HG03066 (cell line): Measurements from ENCODE around the gene IARS2.

Source experiments
- ATAC-seq: cut with Tn5 transposase; IDR thresholded peaks from one replicate; pipeline ENCODE4 v1.9.1; 2021; ENCODE audit warnings: low read depth; ENCODE audit not compliant: unreplicated experiment

Gene IARS2

DNA sequence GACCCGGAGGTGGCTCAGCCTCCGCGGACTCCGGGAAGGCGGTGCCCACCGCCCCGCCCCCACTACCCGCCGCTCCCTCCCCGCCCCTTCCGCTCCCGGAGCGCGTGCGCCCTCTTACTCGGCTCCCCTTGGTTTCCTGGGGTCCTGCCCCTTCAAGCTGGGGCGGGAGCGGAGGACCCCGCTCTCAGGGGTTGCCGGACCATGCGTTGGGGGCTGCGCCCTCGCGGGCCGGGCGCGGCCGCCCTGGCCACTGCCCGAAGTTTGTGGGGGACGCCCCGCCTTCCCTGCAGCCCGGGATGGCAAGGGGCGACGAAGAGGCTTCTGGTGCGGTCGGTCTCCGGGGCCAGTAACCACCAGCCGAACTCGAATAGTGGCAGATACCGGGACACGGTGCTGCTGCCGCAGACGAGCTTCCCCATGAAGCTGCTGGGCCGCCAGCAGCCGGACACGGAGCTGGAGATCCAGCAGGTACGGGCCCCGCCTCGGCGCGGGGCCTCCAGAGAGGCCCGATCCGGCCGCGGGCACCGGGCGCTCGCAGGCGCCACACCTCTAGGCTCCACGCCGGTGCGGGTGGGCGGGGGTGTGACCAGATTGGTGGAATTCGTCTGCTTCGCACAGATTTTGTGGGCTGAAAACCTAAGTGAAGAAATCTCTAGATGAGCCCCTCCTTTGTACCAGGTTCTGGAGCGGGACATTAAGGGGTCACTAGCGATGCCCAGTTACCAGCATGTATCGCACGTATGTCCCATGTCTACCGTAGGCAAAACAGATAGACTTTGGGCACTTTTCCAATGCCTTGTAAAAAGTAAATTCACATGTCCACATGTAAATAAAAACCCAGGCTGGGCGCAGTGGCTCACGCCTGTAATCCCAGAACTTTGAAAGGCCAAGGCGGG, at the start of gene IARS2:
IARS2 (plus strand) TSS at position 117 of the 896 bp plus-strand sequence; CDS start at position 202, 85 bp downstream.
- ATAC-seq: peak; percentile 53

DNA sequence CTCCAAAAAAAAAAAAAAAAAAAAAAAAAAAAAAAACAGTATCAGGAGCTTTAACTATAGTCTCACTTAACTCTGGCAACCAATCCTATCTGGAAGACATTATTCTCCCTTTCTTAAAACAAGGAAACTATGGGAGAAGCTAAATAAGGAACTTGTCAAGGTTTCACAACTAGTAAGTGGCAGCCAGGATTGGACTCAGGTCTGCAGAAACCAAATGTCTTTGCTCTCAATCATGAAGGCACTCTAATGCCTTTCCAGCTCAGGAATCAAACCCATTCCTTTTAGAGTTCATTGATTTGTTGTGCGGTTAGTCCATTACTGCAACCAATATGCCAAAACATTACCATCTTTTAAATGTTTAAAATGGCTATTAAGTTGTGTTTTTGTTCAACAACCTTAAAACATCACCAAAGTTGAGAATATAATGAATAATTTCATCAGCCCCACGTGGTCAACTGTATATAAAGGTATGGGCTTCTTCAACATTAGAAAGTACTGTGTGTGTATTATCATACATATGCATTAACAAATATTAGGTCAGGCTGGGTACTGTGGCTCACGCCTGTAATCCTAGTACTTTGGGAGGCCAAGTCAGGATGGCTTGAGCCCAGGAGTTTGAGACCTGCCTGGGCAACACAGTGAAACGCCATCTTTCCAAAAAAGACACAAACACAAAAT, 49.1 kb upstream of the IARS2 start:
- ATAC-seq: no peak

DNA sequence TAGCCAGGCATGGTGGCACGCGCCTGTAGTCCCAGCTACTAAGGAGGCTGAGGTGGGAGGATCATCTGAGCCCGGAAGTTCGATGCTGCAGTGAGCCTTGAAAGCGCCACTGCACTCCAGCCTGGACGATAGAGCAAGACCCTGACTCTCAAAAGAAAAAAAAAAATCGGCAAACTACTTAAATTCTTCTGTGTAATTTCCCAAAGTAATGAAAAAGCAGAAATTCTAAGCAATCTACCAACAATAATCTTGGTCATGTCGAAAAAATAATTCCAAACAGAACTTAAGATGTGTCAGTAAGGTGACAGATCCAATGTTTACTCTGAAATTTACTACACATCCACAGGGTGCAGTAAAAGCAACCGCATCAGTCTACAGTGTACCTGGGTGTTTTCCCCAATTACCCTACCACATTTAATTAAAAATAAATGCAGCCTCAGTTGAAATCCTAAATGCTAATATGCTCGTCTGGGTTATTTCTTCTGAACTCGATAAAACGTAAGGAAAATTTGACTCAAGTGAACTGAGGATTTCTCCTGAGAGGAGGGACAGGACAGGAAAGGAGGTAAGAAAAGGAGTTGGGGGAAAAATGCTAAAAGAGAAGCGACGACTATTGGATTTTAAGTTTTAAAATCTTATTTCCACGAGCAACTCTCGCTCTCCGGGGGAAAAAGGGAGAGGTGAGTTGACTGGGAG, 48.4 kb upstream of the IARS2 start:
- ATAC-seq: no peak

DNA sequence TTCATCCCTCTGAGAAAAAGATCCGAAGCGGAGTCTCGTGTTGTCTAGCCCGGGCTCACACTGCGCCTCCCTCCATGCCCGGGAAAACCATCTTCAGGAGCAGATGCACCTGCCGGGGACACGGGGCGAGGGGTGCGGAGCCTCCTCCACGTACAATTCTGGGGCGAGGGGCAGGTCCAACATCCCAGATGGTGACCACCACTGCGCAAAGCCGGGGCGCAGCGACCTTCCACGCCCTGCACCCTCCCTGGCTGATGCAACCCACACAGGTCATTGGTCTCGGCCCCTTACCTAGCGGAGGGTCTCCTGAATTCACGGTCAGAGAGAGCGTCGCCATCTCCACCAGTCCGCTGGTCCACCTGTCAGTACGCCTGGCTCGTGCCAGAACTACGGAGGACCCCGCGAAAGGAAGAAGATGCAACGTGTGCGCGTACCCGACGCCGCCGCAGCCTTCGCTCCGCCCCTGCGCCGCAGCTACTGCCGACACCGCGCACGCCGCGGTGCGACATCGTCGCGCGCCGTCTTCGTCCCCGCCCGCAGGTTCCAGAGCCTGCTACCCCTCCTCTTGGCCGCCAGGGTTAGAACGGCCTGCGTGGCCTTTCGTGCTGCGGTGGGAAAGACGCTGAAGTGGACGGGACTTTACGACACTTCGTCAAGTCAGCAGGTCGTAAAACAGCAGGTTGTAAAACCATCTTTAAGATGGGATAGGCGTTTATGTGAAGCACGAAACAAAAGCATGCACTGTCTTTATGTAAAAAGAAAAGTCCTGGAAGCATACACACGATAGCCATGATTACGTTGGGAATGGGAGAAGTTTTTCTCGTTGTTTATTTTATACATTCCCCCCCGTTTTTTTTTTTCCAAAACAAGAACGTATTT, 47.6 kb upstream of the IARS2 start, which contains the start of gene EPRS1:
EPRS1 (minus strand) TSS at position 454 of the 879 bp plus-strand sequence; CDS start at position 337, 117 bp downstream.
- ATAC-seq: peak; percentile 98

DNA sequence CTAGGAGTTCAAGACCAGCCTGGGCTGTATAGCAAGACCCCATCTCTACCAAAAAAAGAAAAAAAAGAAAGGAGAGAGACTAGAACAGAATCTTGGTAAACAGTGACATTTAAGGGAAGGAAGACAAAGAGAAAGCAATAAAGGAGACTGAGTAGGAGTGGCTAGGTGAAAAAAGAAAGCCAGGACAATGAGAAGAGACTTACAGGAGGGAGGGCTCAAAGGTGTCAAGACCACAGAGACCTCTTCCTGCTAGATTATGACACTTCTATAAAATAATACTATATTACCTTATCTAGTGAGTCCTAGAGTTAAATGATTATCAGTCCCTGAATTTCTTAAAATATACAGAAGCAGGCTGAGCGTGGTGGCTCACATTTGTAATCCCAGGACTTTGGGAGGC, 37.6 kb upstream of the IARS2 start:
- ATAC-seq: no peak

DNA sequence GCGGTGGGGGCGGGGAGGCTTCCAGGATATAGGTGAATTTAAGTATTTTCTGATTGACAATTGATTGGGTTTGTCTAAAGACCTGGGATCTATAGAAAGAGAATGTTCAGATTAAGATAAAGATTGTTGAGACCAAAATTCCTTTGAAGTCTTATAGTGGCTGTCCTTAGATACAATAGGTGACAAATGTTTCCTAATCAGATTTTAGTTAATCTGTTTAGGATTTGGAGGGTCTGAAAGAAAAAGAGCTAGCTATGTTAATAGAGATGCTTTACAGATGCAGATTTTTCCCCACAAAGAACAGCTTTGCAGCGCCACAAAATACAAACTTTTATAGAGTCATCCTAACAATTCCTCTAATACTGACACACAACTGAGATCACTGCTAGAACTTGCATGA, 33.1 kb upstream of the IARS2 start:
- ATAC-seq: no peak

DNA sequence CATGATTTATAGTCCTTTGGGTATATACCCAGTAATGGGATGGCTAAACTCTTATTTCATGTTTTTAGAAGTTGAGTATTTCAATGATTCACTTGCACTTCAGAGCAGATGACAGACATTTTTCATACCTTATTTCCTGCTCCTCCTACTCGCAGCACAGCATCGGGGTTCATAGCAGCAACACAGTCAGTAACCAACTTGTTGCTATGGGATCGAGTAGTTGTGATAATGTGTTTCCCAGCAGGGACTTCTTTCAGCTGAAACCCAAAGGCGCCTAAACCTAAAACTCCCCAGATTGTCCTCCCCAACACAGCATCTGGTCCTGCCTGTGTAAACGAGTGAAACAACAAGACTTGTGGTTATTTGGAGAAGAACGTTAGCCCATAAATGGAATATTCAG, 31.3 kb upstream of the IARS2 start:
- no peak for ATAC-seq

DNA sequence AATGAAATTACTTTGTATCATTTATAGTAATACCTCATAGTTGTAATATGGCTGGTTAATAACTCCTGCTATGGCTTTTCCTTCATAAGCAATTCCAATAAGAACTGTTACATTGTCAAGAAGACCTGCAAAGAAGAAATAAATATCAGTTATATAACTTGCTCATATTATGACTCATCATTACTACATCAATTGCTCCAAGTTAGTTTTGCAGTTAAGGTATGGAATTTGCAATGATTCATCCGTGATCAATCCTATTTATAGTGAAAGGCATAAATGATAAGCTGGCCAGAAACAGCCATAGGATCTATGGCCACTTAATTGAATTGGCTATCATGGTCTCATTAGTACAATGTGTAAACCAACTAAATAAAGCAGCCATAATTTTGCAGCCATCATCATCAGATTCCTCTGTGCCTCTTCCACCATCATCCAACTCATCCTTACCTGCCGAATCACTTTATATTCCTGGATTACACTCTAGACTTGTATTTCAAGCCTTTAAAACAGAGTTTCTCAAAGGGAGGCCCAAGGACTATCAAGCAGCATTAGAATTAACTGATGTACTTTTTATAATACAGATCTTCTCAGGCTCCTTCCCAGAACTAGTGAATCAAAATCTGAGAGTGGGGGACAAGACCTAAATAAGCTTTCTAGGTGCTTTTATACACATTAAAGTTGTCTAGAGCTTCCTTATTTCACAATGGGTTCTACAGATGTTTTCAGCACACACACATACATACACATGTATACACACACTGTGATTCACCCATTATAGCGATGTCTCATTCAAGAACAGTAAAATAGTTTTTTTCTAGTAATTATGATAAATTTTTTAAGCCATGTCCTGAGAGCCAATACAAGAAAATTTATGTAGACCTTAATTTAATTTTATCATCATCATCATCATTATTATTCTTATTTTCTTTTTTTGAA, 26.4 kb upstream of the IARS2 start:
- no peak for ATAC-seq

DNA sequence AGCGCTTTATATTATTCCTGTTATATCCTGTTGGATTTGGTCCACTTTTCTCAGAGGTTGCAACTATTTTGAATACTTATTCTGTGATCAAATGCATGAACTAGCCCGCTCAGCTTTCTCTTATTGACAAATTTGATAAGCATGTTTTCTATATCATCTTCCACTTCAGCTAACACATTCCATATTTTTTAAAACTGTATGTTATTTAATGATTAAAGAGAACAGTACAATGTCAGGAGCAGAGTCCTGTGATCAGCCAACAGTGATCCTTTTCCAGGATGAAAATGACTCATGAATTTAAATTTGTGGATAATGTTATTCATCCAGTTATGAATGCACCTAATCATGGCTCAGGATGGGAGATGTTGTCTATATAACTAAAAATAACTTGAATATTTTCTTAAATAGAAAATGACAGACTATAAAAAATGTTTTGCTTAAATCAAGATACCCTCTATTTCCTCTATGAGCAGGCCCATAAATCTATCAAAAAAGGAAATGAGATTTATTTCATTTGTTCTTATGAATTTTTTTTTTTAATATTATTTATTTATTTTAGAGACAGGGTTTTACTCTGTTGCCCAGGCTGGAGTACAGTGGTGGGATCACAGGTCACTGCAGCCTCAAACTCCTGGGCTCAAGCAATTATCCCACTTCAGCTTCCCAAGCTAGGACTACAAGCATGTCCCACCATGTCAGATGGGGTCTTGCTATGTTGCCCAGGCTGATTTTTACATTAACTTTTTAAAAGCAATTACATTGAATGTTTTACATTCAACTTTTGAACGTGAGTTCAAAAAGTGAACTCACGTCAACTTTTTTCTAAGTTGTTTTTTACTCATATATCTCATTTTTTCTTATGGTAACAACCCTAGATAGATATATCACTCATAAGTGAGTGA, 16.8 kb upstream of the IARS2 start:
- ATAC-seq: no peak

DNA sequence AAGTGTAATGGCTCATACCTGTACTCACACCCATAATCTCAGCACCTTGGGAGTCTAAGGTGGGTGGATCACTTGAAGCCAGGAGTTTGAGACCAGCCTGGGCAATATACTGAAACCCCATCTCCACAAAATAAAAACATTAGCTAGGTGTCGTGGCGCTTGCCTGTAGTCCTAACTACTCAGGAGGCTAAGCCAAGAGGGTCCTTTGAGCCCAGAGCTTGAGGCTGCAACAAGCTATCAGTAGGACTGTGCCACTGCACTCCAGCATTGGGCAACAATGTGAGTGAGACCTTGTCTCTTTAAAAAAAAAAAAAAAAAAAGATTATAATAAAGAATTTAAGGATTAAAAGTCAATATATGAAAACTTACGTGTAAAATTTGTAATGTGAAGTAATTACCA, 16.0 kb upstream of the IARS2 start:
- ATAC-seq: no peak

DNA sequence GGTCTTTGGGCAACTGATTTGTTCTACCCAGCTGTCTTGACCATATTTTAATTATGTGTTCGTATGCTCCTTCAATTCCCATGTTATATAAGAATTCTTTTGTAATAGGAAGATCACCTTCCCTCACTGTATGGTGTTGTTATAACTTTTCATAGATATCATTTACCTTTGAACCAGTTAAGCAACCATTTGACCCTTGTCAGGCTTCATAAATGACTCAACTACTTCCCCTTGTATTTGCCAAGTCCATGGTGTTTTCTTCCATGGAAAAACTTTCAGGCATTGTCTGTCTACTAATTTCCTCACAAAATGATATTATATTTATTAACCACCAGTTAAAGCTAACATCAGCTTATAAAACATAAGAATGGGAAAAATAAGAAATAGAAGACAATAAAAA, 9.5 kb upstream of the IARS2 start:
- ATAC-seq: no peak

DNA sequence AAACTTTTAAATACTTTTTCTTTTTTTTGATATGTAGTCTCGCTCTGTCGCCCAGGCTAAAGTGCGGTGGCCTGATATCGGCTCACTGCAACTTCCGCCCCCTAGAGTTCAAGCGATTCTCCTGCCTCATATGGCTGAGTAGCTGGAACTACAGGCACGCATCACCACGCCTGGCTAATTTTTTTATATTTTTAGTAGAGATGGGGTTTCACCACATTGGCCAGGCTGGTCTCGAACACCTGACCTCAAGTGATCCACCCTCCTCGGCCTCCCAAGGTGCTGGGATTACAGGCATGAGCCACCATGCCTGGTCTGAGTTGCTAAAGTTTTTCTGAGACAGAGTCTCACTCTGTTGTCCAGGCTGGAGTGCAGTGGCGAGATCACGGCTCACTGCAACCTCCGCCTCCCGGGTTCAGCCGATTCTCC, 7.7 kb upstream of the IARS2 start:
- ATAC-seq: peak; percentile 34

DNA sequence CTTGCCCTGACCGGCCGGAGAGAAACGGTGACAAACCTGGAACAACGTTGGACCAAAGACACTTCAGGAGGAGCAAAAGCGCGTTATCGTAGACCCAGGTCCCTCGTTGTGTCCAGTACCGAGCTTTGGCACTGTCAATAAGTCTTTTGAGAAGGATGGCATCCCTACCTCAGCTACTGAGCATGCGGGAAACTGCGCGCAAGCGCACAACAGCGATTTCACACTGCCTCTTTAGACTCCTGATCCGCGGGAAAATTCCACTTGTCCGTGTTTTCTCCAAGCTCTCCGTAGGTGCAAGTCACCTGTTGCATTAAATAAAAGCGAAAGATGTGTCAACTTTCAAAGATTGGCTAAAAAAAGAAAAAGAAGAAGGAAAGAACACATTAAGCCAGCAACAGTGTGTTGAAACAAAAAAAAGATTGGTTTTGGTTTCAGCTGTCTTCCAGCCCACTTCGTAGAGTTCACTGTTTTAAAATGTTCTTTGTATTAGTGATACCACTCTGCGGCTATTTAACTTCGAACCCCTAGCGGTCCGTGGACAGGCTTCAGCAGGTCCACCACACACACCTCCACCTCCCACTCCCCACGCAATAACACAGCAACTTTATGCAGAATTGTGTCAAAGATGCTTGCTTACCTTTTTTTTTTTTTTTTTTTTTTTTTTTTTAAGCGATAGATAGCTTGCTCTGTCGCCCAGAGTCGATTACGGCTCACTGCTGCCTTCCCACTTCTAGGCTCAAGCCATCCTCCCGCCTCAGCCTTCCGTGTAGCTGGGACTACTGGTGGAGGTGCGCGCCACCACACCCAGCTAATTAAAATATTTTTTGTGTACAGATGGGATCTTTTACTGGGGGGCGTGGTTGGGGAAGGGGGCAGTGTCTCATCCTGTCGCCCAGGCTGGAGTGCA, 4.0 kb upstream of the IARS2 start, which contains the start of gene BPNT1:
BPNT1 (minus strand) TSS at position 139 of the 907 bp plus-strand sequence. CDS start 9,942 bp downstream, outside the sequence.
- peak; percentile 49 for ATAC-seq

DNA sequence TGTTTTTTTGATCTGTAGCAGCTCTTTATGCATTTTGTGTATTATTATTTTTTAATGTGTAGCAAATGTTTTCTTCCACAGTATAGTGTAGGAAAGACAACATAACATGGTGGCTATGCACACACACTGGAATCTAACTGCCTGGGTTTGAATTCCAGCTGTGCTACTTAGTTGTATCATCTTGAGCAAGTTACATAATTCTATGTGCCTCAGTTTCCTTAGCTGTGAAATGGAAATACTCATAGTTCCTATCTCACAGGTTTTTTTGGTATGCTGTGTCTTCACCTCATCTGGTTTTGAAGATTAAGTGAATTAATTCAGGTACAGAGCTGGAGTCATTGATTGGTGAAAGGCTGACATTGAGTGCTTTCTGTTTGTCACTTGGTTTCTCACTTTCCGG, 1.2 kb upstream of the IARS2 start:
- ATAC-seq: no peak

DNA sequence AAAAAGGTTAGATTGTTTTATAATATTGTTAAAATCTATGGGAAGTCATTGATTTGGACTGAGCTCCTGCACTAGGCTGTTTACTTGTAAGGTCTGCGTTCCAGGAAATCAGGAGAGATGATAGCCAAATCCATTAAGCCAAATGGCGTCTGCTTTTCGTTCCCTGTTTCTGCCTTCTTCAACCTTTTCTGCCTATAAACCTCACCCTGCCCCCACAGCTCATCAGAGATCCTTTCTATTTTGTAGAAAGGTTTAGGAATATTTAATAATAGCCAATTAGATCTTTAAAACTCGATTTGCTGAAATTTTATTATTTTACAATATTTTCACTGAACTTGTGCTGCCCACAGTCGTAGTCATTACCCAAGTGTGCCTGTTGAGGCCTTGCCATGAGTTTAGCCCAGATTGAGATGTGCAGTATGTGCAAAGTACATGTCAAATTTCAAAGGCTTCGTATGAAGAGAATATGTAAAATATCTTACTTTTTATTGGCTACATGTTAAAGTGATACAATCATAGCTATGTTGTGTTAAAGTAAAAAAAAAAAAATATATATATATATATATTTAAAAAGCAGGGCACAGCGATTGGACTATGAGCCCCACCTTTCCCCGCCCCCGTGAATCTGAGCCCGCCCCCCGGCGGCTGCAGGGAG, 444 bp upstream of the IARS2 start:
- ATAC-seq: peak; percentile 1

DNA sequence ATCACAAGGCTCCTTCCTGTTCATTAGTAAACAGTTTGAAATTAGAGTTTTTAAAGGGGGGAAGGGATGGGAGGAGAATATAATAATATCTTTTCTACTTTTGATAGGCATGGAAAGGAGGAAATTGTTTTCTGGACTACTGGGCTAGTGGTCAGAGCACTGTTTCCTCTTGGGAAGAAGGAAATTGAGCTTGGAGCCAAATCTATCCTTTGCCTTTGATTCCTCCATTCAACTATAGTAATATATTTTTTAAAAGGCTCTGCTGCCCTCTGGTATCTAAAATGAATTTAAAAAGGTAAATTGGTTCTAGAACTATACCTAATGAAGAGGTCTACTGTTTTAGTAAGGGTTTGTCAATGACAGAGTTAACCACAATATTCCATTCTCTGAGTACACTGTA, 5.9 kb downstream of the IARS2 start:
- ATAC-seq: no peak
